Stimulated activated CD4-positive, alpha-beta T cell treated with anti-CD3 and anti-CD28 coated beads, Interleukin-12 subunit alpha, Interleukin-12 subunit beta, amount 100 ng/mL, for 24 hours (primary cell): Measurements from ENCODE around the gene AQR.
"Not testable (repeated sequence)": the region's sequence is repeated elsewhere in the genome, so short reads cannot be mapped to it uniquely, and the experiment has no call there.

Experiments used
- DNase-seq, 2 experiments: peaks; one replicate each; pipeline ENCODE4 v3.0.0-alpha.2; 2020; ENCODE audit warnings: low read depth in 2 of 2

The AQR gene

DNA sequence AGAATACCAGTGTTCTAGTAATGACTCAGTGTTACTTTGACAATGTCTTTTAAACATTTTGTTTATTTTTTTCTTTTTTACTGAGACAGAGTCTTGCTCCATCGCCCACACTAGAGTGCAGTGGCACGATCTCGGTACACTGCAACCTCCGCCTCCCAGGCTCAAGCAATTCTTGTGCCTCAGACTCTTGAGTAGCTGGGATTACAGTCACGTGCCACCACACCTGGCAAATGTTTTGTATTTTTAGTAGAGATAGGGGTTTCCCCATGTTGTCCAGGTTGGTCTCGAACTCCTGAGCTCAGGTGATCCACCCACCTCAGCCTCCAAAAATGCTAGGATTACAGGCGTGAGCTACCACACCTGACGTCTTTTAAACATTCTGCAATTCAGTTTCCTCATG, 15.7 kb downstream of the AQR start:
- no peak for DNase-seq

DNA sequence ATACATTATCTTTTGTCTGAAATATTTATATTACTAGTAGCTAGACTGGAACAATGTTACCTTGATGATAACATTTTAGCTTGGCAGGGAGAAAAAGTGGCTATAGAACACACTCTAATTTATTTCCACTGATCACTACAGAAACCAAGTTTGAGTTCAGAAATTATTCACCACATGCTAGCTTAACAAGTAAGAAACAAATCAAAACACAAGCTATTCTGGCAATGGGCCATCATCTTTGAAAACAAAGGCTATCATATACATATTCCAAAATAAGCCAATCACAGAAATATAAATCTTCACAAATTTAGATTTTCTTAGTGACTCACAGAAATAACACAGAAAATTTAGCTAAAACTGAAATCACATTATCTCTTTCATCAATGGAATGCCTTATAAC, 17.1 kb downstream of the AQR start:
- no peak for DNase-seq

DNA sequence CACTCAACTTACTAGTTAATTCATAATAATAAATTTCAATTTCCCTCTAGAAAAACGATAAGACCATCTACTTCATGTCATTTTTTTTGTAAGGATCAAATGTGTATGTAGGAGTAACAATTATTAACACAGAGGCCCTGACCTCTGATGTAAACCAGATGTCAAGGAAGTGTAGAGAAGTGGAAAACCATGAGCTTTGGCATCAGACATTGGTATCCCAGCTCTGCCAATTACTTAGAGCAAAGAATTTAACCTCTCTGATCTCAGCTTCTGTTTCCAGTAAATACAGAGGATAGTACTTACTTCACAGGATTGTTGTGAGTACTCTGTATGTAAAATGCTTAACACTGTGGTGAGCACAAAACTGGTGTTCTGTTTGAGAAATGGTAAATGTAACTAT, 17.5 kb downstream of the AQR start:
- no peak for DNase-seq

DNA sequence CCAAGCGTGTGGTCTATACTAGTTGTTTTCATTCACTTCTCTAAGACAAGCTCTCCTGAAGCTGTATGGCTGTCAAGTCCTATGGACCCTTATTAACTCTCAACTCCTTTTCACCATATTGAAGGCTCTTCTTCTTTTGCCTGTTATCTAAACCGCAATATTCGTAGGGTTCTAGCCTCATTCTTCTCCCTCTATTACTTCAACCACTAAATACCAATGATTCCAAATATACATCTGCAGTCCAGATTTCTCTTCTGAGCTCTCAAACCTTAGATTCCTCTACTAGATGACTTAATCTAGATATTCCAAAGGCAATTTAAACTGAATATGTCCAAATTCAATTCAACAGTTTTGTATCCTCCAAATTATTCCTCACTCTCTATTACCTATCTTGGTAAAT, 24.6 kb downstream of the AQR start:
- no peak for DNase-seq

DNA sequence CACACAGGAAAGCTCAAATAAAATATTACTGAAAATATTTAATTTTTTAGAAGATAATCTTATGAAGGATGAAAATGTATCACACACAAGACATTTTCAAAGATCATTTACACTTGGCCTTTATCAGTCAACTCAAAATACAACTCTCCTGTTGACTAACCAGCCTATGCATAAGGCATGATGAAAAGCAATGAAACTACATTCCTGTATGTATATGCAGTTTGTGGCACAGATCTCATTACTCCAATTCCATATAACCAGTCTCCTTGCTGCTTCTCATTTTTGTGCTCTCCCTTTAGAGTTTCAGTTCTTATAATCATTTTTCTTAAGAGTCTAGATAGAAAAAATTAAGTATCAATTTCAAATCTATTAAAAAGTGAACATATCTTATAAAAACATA, 25.8 kb downstream of the AQR start:
- DNase-seq, result no peak

DNA sequence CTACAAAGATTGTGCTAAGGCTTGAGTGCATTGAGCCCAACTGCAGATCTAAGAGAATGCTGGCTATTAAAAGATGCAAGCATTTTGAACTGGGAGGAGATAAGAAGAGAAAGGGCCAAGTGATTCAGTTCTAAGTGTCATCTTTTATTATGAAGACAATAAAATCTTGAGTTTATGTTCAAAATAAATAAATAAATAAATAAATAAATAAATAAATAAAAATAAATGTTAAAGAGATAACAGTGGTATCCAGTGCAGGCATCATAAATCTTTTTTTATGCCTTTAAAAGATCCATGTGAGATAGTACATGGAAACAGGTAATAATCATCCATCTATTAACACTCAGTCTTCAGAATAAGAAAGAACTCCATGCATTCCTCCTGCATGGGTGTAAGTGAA, 26.3 kb downstream of the AQR start:
- DNase-seq, result not testable (repeated sequence)

DNA sequence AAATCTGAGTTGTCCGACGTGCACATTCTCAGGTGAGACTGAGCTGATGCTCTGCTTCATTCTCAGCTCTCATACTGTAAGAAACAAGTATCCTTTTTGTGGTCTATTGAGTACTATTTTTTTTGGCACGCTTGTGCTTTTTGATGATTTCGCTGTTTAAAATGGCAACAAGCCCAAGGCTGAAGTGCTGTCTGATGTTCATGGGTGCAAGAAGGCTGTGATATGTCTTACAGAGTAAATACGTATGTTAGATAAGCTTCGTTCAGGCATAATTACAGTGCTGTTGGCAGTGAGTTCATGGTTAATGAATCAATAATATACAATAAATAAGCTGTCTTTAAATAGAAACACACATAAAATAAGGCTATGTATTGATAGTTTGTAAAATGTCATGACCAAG, 27.2 kb downstream of the AQR start:
- no peak for DNase-seq

DNA sequence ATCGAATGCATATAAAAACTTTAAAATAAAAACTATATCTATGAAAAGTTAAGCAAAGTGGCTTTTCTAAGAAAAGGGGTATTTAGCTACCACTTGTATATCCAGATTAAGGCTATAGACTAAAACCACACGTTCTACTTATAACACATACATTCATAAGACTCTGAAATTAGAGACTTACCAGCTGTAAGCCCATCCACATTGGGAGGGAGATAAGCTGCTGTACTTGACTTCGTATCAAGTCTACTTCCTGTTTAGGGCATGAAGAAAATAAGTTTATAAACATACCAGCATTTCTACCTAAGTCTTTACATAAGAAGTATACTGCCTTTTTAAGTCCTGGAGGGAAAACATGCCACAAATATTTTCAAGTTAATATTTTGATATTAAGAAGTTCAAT, 27.7 kb downstream of the AQR start:
- DNase-seq, result no peak

DNA sequence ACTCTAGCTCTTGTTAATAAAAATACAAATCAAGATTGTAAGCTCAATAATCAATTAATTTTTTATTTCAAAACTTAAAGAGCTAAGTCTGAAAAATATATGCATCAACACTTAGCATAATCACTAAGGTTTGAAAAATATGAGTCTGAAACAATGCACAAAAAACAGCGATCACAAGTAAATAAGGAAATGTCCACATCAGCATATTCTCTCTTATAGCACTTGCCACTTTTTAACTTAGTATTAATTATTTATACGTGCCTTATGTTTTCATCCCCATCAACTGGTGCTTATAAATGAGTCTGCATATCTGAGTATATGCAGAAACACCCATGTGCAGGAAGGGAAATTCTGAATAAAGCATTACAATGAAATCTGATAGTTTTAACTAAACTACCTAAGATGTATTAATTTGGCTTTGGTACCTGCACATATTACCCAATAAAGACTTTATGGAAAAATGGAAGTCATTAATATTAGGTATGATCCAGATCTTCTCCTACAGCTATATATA, 28.3 kb downstream of the AQR start:
- DNase-seq, result no peak

DNA sequence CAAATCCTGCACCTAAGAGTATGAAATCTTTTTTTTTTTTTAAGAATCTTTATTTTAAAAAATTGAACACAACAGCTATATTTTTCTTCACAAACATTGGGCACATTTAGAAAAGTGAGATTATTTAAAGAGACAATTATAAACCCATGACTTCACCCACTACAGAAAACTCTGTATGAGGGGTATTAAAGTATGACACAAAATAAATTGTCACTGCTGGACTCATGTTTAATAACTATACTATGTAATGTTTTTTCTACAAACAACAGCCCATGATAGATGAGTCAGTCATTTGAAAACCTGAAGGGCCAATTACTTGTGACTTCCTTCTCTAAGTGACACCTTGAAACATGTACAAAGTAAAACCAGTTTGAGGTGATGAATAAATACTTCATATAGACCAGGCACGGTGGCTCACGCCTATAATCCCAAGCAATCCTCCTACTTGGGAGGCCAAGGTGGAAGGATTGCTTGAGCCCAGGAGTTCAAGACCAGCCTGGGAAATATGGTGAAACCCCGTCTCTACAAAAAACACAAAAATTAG, 36.0 kb downstream of the AQR start:
- DNase-seq, result no peak

DNA sequence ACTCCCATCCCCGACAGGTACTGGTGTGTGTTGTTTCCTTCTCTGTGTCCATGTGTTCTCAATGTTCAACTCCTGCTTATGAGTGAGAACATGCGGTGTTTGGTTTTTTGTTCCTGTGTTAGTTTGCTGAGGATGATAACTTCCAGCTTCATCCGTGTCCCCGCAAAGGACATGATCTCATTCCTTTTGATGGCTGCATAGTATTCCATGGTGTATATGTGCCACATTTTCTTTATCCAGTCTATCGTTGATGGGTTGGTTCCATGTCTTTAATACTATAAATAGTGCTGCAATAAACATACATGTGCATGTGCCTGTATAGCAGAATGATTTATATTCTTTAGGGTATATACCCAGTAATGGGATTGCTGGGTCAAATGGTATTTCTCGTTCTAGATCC, 41.2 kb downstream of the AQR start:
- DNase-seq, result not testable (repeated sequence)

DNA sequence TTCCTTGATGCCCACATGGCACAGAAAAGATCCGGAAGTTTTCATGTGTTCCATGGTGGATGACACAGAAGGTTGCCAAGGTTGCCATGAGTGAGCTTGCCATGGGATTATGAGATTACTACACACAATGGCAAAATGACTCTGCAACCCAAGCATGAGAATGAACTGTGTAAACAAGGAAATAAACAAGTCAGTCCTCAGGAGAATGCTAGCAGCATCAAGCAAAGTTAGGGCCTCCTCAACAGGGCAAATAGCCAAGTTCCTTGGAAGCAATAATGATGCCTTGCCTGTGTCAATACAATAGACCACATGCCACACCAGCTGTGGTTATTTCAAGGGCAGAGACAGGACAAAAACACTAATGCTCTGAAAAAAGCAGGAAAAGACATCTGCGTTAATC, 41.8 kb downstream of the AQR start:
- DNase-seq, result no peak

DNA sequence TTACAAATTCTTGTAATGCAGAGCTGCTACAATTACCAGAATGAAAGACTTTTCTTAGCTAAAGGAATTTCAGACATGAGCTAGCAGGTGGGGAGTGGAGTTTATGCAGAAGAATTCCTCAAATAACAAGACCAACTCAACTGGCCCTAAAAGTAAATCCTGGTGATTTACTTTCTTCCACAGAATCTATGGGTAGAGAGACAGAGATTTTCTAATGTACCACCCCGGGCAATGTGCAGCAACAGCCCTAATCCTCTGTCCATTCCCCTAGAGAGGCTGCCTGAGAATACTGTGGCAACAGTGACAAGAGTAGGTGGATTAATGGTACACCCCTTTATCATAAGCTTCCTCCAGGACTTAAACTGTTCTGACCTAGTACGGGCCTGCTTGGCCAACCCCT, 55.2 kb downstream of the AQR start:
- no peak for DNase-seq

DNA sequence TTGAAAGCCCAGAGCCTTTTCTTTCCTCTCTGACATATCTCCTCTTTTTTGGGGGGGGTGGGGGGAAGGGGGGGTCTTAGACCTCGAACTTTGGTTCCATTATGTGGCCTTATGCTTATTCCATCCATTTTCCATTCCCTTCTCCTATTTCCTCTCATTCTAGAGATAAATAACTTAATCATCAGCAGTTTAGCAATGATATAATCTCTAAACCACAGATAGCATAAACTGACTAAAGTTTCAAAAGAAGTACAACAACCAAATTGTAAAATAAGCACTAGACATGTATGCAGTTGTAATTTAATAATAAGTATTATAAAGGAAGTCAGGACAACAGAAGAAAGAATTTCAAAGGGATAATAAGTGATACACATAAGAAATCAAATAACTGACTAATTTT, 64.5 kb downstream of the AQR start:
- no peak for DNase-seq

DNA sequence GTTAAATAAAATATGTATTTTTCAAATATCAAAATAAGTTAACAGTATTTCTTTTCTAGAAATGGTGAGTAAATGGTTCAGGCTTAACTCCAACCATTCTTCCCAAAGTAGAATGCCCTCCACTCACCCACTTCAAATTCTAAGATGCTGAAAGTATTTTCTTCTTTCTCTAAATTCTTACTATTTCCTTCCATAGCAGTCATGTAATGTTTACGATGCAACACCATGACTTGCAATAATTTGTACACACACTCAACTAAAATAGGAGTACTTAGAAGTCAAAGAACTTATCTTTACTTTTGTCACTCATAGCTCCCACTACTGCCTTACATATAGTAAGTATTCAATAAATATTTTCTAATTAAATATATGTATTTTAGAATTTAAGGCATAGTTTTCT, 65.0 kb downstream of the AQR start:
- DNase-seq, result no peak

DNA sequence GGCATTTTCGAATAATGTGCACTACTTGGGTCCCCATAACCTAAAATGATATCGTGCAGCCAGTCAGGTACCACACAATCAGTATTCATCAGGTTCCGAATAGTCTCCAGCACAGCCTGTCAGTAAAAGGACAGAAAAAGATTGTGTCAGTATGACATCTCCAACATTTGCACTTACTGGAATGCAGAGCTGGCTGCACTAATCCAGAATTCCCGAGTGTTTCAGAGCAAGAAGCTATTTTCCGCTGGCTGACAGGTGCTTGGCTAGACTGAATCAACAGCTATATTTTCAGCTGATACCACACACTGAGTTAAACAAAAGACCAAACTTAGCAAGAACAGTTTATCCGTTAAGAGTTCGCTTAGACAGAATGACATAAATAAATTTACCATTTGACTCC, 68.8 kb downstream of the AQR start:
- no peak for DNase-seq

DNA sequence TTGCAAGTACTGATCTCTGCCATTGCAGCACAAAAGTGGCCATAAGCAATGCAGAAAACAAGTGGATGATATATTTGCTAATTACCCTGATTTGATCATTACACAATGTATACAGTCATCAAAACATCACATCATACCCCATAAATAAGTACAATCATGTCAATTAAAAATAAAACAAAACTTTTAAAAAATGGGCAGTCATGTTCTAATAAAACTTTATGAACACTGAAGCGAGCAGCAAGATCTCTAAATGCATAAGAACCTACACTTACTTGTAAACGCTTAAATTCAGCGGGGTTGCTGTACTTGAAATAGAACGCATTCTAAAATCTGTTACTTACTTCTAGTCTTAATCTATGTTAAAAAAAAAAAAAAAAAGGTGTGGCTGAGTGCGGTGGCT, 73.4 kb downstream of the AQR start:
- DNase-seq, result no peak

DNA sequence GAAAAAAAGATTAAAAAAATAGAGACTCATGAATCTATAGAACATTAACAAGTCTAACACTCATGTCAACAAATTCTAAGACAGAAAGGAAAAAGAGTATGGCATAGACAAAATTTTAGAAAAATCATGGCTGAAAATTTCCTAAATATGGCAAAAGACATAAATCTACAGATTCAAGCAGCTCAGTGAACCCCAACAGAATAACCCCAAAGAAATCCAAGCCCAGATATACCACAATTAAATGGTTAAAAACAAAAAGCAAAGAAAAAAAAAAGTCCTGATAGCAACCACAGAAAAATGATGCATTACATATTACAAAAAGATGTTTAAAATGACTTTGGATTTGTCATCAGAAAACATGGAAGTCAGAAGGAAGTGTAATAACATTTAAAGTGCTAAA, 75.6 kb downstream of the AQR start:
- DNase-seq, result no peak

DNA sequence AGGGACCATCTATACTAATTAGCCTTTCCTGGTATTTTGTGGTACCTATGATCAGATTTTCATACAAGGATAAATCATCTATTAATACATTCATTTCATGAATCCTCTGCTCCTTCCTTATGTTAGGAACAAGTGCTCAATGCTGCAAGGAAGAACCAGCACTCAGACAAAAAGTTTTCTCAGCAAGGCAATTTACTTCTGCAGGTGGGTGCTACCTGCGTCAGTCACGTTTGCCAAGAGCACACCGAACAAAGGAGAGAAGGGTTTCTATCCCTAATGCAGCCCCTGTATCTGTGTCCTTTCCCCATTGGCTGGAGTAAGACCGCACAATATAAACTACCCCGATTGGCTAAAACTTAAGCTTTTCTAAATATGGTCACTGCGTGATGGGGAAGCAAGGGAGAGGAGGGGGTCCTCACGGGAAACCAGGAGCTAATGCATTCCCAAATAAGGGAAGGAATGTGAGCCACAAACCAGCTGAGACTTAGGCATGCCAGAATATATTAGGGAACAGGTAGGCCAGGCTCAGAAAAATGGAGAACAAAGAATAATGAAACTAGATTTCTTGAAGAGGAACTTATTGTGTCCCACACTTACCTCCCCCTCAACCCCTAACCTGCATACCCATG, 76.5 kb downstream of the AQR start:
- DNase-seq, result no peak

DNA sequence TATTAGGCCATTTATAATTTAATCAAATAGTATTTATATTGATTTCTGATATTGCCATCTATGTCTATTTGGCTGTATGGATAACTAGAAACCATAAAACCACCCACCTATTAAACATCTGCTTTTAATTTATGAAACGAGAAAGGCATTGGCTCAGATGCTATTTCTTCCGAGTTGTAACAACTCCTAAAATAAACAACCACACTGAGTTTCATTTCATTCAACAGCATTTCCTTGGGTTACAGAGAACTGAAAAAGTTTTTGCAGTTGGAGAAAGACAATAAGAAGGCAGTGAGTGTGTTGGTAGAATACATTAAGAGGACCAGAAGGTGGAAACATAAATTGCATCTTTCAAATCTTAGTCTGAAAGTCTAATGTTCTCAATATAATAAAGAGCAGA, 79.1 kb downstream of the AQR start:
- DNase-seq, result no peak

DNA sequence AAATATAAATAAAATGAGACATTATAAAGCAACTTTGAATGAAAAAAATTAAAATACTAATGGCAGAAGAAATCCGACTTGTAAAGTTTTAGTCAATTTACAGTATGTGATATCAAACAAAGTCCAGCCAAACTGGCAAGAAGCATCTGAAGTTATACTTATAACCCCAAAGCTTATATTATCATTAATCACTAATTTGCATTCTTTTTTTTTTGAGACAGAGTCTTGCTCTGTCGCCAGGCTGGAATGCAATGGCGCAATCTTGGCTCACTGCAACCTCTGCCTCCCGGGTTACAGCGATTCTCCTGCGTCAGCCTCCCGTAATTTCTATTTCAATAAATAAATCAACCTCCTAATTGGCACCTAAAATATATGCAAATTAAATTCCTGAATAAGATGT, 80.1 kb downstream of the AQR start:
- no peak for DNase-seq

DNA sequence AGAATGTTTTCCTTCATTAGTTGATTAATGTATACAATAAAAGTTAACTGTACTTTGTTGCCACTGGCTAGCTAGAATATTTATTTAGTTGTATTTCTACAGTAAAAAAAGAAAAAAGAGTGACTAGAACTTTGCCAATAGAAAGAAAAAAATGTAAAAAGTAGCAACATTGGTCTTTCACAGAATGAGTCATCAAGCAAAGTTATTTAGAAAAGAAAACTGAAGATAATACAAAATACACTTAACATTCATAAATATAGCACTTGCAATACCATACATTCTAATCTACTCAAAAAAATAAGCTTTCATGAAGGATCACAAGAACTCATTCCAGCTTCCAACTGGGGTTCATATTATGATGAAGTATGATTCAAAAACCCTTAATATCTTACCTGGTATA, 83.4 kb downstream of the AQR start:
- no peak for DNase-seq

DNA sequence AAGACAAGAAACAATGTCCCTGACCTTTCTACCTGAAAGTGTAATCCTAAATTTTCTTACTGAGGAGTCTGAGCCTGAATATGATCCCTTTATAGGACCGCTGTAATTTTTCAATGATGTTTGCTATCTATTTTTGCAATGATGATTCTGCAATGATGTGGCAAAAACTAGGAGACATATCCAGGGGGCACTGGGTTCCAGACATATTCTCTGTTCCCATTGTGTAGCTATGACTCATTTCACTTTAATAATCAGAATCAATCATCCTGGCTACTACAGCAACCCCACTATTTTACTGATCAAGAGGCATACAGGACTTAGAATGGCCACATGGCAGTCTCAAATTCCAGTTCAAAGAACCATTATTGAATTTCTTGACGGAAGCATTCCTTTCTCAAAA, 85.9 kb downstream of the AQR start:
- no peak for DNase-seq

DNA sequence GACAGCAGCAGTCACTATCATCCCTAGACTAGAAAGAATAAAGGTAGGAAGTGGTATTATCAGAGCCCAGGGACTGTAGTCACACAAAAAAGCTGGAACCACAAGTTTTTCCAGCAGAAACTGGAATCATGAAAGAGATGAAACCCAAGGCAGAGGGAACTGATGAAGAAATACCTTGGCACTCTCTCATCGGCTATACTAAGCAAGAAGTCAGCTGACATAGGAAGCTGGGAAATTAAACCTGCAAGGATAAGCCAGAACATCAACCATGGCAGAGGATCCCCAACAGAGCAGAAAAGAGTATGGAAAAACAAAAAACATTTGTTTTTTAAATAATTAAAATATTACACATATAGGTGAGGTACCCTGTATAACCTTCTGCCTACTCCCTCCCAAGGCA, 86.5 kb downstream of the AQR start:
- DNase-seq, result no peak
